Left lung (tissue), 10 donors: ENCODE data around the gene COMT. TPM values are rescaled to one million over a fixed set of nuclear protein-coding genes. Genes with fewer than 3 reads are reported as not detected.
A peak's percentile ranks its signal among the peaks of the same experiment; 100 is the strongest.
"Not testable (repeated sequence)": the region's sequence is repeated elsewhere in the genome, so short reads cannot be mapped to it uniquely, and the experiment has no call there.

ENCODE experiments used
- ATAC-seq: fragments of 200-7000 bp; cut with Tn5 transposase; one replicate; pipeline ENCODE4 v1.9.1; 2020; ENCODE audit warnings: moderate library complexity
- DNase-seq, 4 donors: peaks; one replicate each; pipeline ENCODE4 v3.0.0-alpha.2; 2013 to 2020
- H3K27ac ChIP-seq, 2 donors: fragments of 200-600 bp; sonication (generic) in 1 of 2; one replicate each; pipeline versions ENCODE4 v1.5.0 to v1.8.0; 2020 to 2021
- H3K27me3 ChIP-seq, 2 donors: fragments of 200-600 bp; sonication (generic) in 1 of 2; one replicate each; pipeline versions ENCODE4 v1.5.0 to v1.8.0; 2020 to 2021
- H3K36me3 ChIP-seq, 2 donors: fragments of 200-600 bp; sonication (generic) in 1 of 2; one replicate each; pipeline versions ENCODE4 v1.5.0 to v1.8.0; 2020 to 2021
- H3K4me1 ChIP-seq, 2 donors: fragments of 200-600 bp; one replicate each; pipeline ENCODE4 v1.8.0; 2021
- H3K4me3 ChIP-seq, 2 donors: fragments of 200-600 bp; sonication (generic) in 1 of 2; one replicate each; pipeline versions ENCODE4 v1.5.0 to v1.8.0; 2020 to 2021; ENCODE audit warnings: mild to moderate bottlenecking in 1 of 2
- H3K9me3 ChIP-seq, 2 donors: fragments of 200-600 bp; sonication (generic) in 1 of 2; one replicate each; pipeline versions ENCODE4 v1.5.0 to v1.8.0; 2020 to 2021
- CTCF ChIP-seq, 2 donors: fragments of 200-600 bp; sonication (generic) in 1 of 2; IDR thresholded peaks; one replicate each; pipeline versions ENCODE4 v1.5.0 to v1.8.0; 2021; ENCODE audit warnings: antibody characterized with exemption in 2 of 2
- intact Hi-C, 2 donors: fragments of 100-400 bp; cut with DNase I; formaldehyde crosslinking; loops; one replicate each; pipeline versions ENCODE4 v1.11.2 to v1.14.2; 2022
- polyA plus RNA-seq, 6 donors: library from polyadenylated mRNA; unstranded; fragments of 120-200 nt; gene quantifications; one replicate each; pipeline ENCODE4 v1.2.1, GENCODE V29; 2013; ENCODE audit not compliant: insufficient read length in 6 of 6
- total RNA-seq, 2 donors: library from RNA; stranded (reverse); fragmentation: NEBNext Ultra II Directional; extraction: Animal tissue kit (Norgen Biotek cat#: 25700); gene quantifications; one replicate each; pipeline ENCODE4 v1.2.1, GENCODE V29; 2021
- donor health status: DM: no; HTN: yes; CAD: no.
- donor health status: DM: no; HTN: no; CAD: no.

COMT gene
- total and polyA plus RNA-seq, 8 donors = 90.1 to 249 (median 102) TPM

- no peak for TF ChIP-seq CTCF (IDR thresholded peaks at IDR 0.05)
- ATAC-seq (no peak), DNase-seq (no peak)
- Histone ChIP-seq H3K27ac (no peak overlapping the region), H3K27me3 (no peaks in the 10 kb centered on the region), H3K4me1 (no peaks in the 10 kb centered on the region), H3K9me3 (no peaks in the 10 kb centered on the region), H3K4me3 (no peak overlapping the region), H3K36me3 (peaks cover 0 to 10% of the 10 kb centered on the region in 2 donors)
- intact Hi-C loops = no loop called here
These were observed 17.6 kb upstream of the COMT start for GRCh38 chr22:19923914-19924513.

- ATAC-seq, H3K36me3 ChIP-seq, DNase-seq, H3K27ac ChIP-seq, H3K9me3 ChIP-seq, H3K4me1 ChIP-seq, H3K4me3 ChIP-seq, intact Hi-C loops, H3K27me3 ChIP-seq: not testable (repeated sequence)
These were observed 15.5 kb upstream of the COMT start for GRCh38 chr22:19926028-19926427.

GRCh38 chr22:19927696-19928095 lies 13.9 kb upstream of the COMT start:
- DNase-seq = peak in 1 of 4 donors; percentile 2
- no peak overlapping the region for H3K4me3 ChIP-seq
- H3K4me1 ChIP-seq = peaks cover 0 to 7% of the 10 kb centered on the region in 2 donors
- no peak for ATAC-seq
- H3K27me3 ChIP-seq = no peaks in the 10 kb centered on the region
- no peak overlapping the region for H3K27ac ChIP-seq
- no peak for TF ChIP-seq CTCF (IDR thresholded peaks at IDR 0.05)
- H3K36me3 ChIP-seq = peaks cover 0 to 9% of the 10 kb centered on the region in 2 donors
- no peaks in the 10 kb centered on the region for H3K9me3 ChIP-seq
- intact Hi-C loops = no loop called here

- TF ChIP-seq CTCF (IDR thresholded peaks at IDR 0.05) = no peak
- H3K27ac ChIP-seq = peak overlapping the region; percentile 26 to 33
- no peaks in the 10 kb centered on the region for H3K27me3 ChIP-seq
- peaks cover 0 to 12% of the 10 kb centered on the region in 2 donors for H3K4me1 ChIP-seq
- H3K36me3 ChIP-seq = peaks cover 0 to 9% of the 10 kb centered on the region in 2 donors
- H3K4me3 ChIP-seq = no peak overlapping the region
- peak in 1 of 4 donors; percentile 0 for DNase-seq
- ATAC-seq = peak; percentile 17
- no peaks in the 10 kb centered on the region for H3K9me3 ChIP-seq
- intact Hi-C loops = no loop called here
These were observed 13.4 kb upstream of the COMT start for GRCh38 chr22:19928207-19928606.

GRCh38 chr22:19929586-19930550 lies 11.7 kb upstream of the COMT start:
- H3K27me3 ChIP-seq = no peaks in the 10 kb centered on the region
- H3K4me1 ChIP-seq = peaks cover 0 to 15% of the 10 kb centered on the region in 2 donors
- DNase-seq (peak in 1 of 4 donors; percentile 48), ATAC-seq (no peak)
- intact Hi-C loops = no loop called here
- no peak overlapping the region for H3K4me3 ChIP-seq
- H3K36me3 ChIP-seq = no peaks in the 10 kb centered on the region
- no peak for TF ChIP-seq CTCF (IDR thresholded peaks at IDR 0.05)
- no peaks in the 10 kb centered on the region for H3K9me3 ChIP-seq
- H3K27ac ChIP-seq = no peak overlapping the region
